Effector memory CD8-positive, alpha-beta T cell (primary cell): ENCODE data around the gene MAP2K3.

Experiments
- ATAC-seq: fragments of 150-1000 bp; cut with Tn5 transposase; replicated peaks from 2 replicates; pipeline ENCODE4 v1.10.0; 2021; ENCODE audit warnings: mild to moderate bottlenecking, moderate library complexity
- DNase-seq, 3 experiments: peaks; one replicate each; pipeline ENCODE4 v3.0.0; 2021
- H3K27ac Mint-ChIP-seq, 2 donors: one replicate each; pipeline ENCODE4 v1.8.0; 2022; ENCODE audit warnings: mild to moderate bottlenecking in 2 of 2, mixed read lengths in 2 of 2, moderate library complexity in 2 of 2
- H3K27me3 Mint-ChIP-seq, 2 donors: one replicate each; pipeline ENCODE4 v1.8.0; 2022; ENCODE audit warnings: mixed read lengths in 2 of 2
- H3K36me3 Mint-ChIP-seq: one replicate; pipeline ENCODE4 v1.8.0; 2022; ENCODE audit warnings: mild to moderate bottlenecking, moderate library complexity, mixed read lengths; ENCODE audit not compliant: insufficient read depth
- H3K4me1 Mint-ChIP-seq, 2 donors: one replicate each; pipeline ENCODE4 v1.8.0; 2022; ENCODE audit warnings: low read depth in 2 of 2, mixed read lengths in 2 of 2
- H3K4me3 Mint-ChIP-seq, 2 donors: one replicate each; pipeline ENCODE4 v1.8.0; 2022; ENCODE audit warnings: mild to moderate bottlenecking in 2 of 2, mixed read lengths in 2 of 2, moderate library complexity in 2 of 2
- H3K9me3 Mint-ChIP-seq, 2 donors: one replicate each; pipeline ENCODE4 v1.8.0; 2022; ENCODE audit warnings: mixed read lengths in 2 of 2

MAP2K3 gene

GRCh38 chr17:21248500-21248899, 36.0 kb upstream of the MAP2K3 start:
- Mint-ChIP-seq H3K4me3 (no peak overlapping the region), H3K9me3 (no peaks in the 10 kb centered on the region), H3K27ac (peak overlapping the region; percentile 19 to 81), H3K27me3 (no peaks in the 10 kb centered on the region), H3K4me1 (peaks cover 31 to 39% of the 10 kb centered on the region in 2 donors), H3K36me3 (peaks cover 7% of the 10 kb centered on the region)
- ATAC-seq = no peak
- DNase-seq = no peak

DNA sequence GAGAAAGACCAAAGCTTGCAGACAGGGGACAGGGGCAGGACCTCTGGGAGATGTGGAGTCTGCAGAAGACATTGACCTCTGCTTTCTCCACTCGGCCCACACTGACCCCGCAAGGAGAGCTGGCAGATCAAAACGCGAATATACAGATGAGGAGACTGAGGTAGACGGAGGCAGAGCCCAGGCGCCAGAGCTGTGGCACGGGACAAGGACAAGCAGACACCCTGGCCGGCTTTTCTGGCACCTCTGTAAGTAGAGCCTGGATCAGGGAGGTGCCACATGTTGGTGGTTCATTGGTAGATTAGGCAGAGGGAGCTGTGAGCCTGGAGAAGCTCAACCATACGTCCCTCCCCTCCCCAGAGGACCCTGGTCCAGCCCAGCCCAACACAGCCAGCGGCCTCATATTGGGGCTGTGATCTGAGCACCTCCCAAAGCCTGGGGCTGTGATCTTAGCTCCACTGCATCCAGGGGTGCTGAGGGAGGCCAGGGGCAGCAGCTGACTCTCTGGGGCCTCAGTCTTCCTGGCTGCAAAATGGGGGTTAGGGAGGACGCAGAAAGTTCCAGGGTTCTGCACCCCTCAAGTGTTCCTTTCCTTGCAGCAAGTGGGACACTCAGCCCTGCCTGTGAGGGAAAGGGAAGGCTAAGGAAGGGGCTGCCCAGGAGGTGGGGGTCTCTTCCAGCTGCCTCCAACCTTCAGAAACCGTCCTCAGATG, 35.3 kb upstream of the MAP2K3 start:
- Mint-ChIP-seq H3K27me3 (no peaks in the 10 kb centered on the region), H3K36me3 (peaks cover 8% of the 10 kb centered on the region), H3K4me3 (no peak overlapping the region), H3K9me3 (no peaks in the 10 kb centered on the region), H3K27ac (peak overlapping the region in 1 of 2 donors; percentile 6), H3K4me1 (peaks cover 35 to 45% of the 10 kb centered on the region in 2 donors)
- DNase-seq (no peak), ATAC-seq (no peak)

DNA sequence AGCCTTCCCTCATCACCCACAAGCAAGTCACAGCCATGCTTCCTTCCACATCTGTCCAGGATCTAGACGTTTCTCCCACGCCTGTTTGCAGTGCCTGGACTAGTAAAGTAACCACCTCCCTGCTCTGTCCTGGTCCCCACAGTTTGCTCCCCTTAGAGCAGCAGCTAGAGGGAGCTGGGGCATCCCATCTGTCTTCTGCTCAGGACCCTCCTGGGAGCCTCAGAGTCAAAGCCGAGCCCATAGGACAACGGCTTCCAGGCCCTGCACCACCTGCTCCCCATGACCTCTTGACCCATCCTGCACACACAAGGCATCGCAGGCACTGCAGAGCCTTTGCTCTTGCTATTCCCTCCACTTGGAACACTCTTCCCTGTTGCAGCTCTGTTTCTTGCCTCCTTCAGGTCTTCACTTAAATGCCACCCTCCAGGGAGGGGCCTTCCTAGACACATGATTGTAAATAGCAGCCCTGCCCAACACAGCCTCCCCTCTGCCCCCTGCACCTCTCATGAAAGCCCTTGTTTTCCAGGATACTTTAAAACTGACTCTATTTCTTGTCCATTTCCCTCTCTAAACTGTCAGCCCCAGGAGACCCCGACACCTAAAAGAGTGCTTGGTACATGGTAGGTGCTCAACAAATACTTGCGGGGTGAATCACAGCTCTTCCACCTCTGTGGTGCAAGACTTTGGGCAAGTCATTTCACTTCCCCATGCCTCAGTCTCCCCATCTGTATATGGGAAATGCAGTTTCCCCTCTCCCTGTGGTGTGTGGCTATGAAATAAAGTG, 34.4 kb upstream of the MAP2K3 start:
- Mint-ChIP-seq H3K36me3 (peaks cover 8% of the 10 kb centered on the region), H3K4me1 (peaks cover 35 to 45% of the 10 kb centered on the region in 2 donors), H3K9me3 (no peaks in the 10 kb centered on the region), H3K27me3 (no peaks in the 10 kb centered on the region), H3K4me3 (peak overlapping the region in 1 of 2 donors; percentile 1), H3K27ac (peak overlapping the region; percentile 6 to 12)
- no peak for ATAC-seq
- DNase-seq = no peak

GRCh38 chr17:21250854-21251253, 33.7 kb upstream of the MAP2K3 start:
- Mint-ChIP-seq H3K27me3 (no peaks in the 10 kb centered on the region), H3K4me1 (peaks cover 35 to 45% of the 10 kb centered on the region in 2 donors), H3K36me3 (peaks cover 8% of the 10 kb centered on the region), H3K4me3 (no peak overlapping the region), H3K9me3 (no peaks in the 10 kb centered on the region), H3K27ac (peak overlapping the region in 1 of 2 donors; percentile 6)
- DNase-seq = no peak
- ATAC-seq = no peak

GRCh38 chr17:21251337-21252010, 33.0 kb upstream of the MAP2K3 start:
- DNase-seq = no peak
- H3K4me1 Mint-ChIP-seq = peaks cover 35 to 45% of the 10 kb centered on the region in 2 donors
- H3K27me3 Mint-ChIP-seq = no peaks in the 10 kb centered on the region
- H3K9me3 Mint-ChIP-seq = no peaks in the 10 kb centered on the region
- H3K4me3 Mint-ChIP-seq = peak overlapping the region; percentile 78 to 81
- peaks cover 8% of the 10 kb centered on the region for H3K36me3 Mint-ChIP-seq
- no peak for ATAC-seq
- H3K27ac Mint-ChIP-seq = peak overlapping the region; percentile 65 to 87

DNA sequence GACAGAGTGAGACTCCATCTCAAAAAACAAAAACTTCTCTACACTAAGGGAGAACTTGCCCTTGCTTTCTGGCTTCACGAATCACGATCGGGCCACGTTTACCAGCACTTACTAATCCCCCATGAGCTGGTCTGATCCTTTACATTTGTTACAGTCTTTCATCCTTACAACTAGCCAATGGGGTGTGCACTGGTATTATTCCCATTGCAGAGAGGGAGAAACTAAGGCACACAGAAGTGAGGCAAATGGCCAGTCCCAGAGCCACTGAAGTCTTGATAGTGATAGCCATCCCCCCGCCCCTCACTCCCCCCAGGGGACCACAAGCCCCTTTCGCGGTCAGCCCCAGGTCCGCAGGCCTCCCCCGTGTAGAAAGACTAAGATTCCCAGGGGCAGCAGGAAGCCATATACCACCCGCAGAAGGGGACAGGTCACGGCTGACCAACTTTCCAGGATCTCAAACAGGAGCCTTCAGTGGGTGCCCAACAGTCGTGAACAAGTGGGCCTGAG, 32.2 kb upstream of the MAP2K3 start:
- DNase-seq (no peak), ATAC-seq (no peak)
- Mint-ChIP-seq H3K4me3 (peak overlapping the region; percentile 78 to 81), H3K4me1 (peaks cover 35 to 45% of the 10 kb centered on the region in 2 donors), H3K27ac (peak overlapping the region; percentile 65 to 87), H3K9me3 (no peaks in the 10 kb centered on the region), H3K27me3 (no peaks in the 10 kb centered on the region), H3K36me3 (peaks cover 8% of the 10 kb centered on the region)

DNA sequence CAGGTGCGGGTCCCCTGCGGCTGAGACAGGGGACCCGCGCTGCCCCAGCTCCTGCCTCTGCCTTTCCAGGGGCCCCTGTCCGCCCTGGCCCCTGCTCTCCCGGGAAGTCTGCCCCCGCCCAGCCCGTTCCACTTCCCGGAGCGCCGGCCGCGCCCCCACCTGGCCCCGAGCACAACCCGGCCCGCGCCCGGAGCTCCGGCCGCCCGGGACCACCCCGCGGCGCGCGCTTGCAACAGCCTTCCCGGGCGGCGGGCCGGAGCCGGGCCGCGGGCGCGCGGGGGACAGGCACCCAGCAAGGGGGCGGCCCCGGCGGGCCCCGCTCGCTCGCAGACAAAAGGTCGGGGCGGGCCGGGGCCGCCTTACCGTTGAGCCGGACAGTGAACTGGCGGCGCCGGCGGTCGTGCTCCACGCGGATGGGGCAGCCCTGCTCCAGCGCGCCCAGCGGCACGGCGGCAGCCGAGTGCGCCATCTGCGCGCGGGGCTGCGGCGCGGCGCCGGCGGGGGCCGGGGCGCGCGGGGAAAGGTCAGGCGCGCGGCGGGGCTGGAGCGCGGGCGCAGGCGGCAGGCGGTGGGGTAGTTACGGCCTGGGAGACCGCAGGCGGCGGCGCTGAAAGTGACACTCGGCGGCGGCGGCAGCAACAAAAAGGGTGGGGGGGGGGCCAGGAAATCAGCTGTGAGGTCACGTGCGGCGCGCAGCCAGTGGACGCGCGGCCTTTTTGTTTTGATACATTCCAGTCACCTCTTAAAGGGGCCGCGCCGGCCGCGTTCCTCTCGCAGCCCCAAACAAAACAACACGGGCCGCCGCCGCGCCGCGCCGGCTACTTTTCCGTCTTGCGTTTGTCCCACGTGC, 31.5 kb upstream of the MAP2K3 start, which contains the start of gene NATD1:
Gene NATD1 (minus strand): TSS at position 615 of the 850 bp plus-strand sequence. CDS start 146 bp downstream, at position 469.
- peak; percentile 62 to 67 (median 66) for DNase-seq
- peaks cover 8% of the 10 kb centered on the region for H3K36me3 Mint-ChIP-seq

DNA sequence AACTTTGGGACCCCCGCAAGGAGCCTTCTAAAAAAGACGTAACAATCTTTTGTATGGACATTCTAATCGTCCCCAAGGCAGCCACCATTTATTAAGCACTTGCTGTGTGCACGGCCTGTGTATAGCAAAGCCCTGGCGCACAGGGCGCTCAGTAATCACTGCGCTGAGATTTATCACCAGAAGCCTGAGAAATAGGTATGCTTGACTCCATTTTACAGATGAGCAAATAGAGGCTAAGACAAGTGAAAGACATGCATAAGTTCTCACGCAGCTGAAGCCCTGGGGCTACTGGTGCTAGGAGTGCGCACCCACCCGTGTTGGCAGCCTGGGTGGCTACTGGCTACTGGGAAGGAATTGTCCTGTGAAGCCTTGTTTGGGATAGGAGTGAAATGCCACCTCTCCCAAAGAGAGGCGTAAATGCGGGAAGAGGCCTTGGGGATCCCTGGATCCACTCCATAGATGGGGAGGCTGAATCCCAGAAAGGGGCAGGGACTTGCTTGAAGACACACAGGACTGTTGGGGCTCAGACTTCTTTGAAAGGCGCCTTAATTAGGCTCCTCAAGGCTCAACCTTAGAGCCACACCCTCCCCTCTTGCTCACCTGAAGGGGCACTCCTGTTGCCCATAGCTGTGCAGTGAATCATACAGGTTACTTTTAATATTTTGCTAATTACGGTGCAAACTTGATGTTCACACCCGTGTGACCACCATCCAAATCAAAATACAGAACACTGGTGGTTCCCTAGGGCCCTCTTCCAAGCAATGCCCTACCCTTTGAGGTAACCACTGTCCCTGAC, 30.7 kb upstream of the MAP2K3 start:
- ATAC-seq = peak; percentile 9
- Mint-ChIP-seq H3K9me3 (no peaks in the 10 kb centered on the region), H3K36me3 (peaks cover 8% of the 10 kb centered on the region), H3K4me1 (peaks cover 36 to 50% of the 10 kb centered on the region in 2 donors), H3K27me3 (peaks cover 0 to 6% of the 10 kb centered on the region in 2 donors), H3K27ac (peak overlapping the region; percentile 91 to 96), H3K4me3 (peak overlapping the region; percentile 84 to 86)
- DNase-seq = no peak

More for the DNA sequence above, 31.5 kb upstream of the MAP2K3 start, which contains the start of gene NATD1:
- H3K9me3 Mint-ChIP-seq = no peaks in the 10 kb centered on the region
- peaks cover 36 to 45% of the 10 kb centered on the region in 2 donors for H3K4me1 Mint-ChIP-seq
- peak within 1 kb of the TSS; percentile 84 to 86 for H3K4me3 Mint-ChIP-seq
- peak; percentile 86 for ATAC-seq
- peak within 1 kb of the TSS; percentile 91 to 96 for H3K27ac Mint-ChIP-seq
- peaks cover 0 to 2% of the 10 kb centered on the region in 2 donors for H3K27me3 Mint-ChIP-seq

DNA sequence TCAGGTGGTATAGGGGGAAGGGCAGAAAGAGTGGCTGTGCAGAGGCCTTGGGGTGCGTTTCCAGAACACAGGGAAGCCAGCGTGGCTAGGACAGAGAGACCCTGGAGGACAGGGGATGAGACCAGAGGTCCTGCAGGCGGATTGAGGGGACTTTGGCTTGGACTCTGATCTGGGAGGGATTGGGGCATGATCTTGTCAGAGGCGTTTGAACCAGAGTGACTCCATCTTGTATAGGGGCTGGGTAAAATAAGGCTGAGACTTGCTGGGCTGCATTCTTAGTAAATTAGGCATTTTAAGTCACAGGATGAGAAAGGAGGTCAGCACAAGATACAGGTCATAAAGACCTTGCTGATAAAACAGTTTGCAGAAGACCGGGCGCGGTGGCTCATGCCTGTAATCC, 25.9 kb upstream of the MAP2K3 start:
- ATAC-seq (no peak), DNase-seq (no peak)
- H3K4me3 Mint-ChIP-seq = no peak overlapping the region
- peaks cover 0 to 6% of the 10 kb centered on the region in 2 donors for H3K27me3 Mint-ChIP-seq
- no peaks in the 10 kb centered on the region for H3K9me3 Mint-ChIP-seq
- peak overlapping the region in 1 of 2 donors; percentile 51 for H3K27ac Mint-ChIP-seq
- H3K4me1 Mint-ChIP-seq = peaks cover 12 to 16% of the 10 kb centered on the region in 2 donors
- H3K36me3 Mint-ChIP-seq = no peaks in the 10 kb centered on the region

DNA sequence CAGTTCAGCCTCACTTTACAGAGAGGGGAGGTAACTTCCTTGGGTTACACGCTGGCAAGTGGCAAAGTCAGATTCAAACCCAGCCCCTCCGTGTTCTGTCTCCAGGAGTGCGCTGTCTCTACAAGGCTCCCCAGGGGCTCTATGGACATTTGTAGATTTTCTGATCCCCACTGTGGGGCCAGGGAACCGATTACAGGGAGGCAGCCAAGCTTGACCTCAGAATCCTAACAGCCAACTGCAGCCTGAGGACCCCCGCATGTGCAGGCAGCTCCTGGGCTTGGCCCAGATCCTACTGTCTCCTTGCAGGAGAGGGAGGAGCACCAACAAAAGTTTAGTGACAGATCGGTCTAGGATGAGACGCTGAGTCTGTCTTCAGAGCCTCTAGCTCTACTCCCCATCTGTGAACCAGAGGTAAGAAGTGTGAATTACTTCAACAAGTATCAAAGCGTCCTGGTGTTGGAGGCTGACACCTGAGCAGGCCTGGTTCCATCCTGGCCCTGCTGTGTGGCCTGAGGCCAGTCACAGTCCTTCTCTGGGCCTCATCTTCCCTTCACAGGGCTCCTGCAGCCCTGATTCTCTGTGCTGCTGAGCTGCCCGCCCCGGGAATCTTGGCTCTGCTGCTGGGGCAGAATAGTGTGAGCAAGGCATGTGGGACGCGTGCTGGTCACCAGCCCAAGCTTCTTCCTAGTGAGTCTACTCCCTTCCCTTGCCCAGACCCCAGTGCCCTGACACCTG, 22.1 kb upstream of the MAP2K3 start:
- peaks cover 2% of the 10 kb centered on the region for H3K36me3 Mint-ChIP-seq
- no peak for DNase-seq
- no peak overlapping the region for H3K4me3 Mint-ChIP-seq
- no peak overlapping the region for H3K27ac Mint-ChIP-seq
- peaks cover 0 to 6% of the 10 kb centered on the region in 2 donors for H3K27me3 Mint-ChIP-seq
- no peaks in the 10 kb centered on the region for H3K9me3 Mint-ChIP-seq
- H3K4me1 Mint-ChIP-seq = peaks cover 12 to 30% of the 10 kb centered on the region in 2 donors
- ATAC-seq = no peak

GRCh38 chr17:21263376-21263775, 21.1 kb upstream of the MAP2K3 start:
- Mint-ChIP-seq H3K9me3 (no peaks in the 10 kb centered on the region), H3K4me1 (peaks cover 15 to 30% of the 10 kb centered on the region in 2 donors), H3K27ac (no peak overlapping the region), H3K27me3 (peaks cover 0 to under 1% of the 10 kb centered on the region in 2 donors), H3K4me3 (no peak overlapping the region), H3K36me3 (peaks cover 6% of the 10 kb centered on the region)
- ATAC-seq (no peak), DNase-seq (no peak)
